H1 (cell line): ENCODE data around the gene DDX4. TPM values are rescaled to one million over a fixed set of nuclear protein-coding genes. Genes with fewer than 3 reads are reported as not detected.

Experiments
- CTCF ChIA-PET: fragments of 300-600 bp; sonication (Branson Sonifier 250); formaldehyde crosslinking; loops from one replicate; lab custom pipeline; 2021; ENCODE audit not compliant: partially characterized antibody; lab: Charles Lee
- POLR2A ChIA-PET: fragments of 300-600 bp; sonication (Branson Sonifier 250); formaldehyde crosslinking; loops from one replicate; lab custom pipeline; 2021; ENCODE audit warnings: inconsistent platforms; ENCODE audit not compliant: partially characterized antibody; lab: Charles Lee
- DNase-seq, 2 experiments: peaks; one replicate each; pipeline versions ENCODE4 v3.0.0 to v3.0.0-alpha.2; 2010 to 2022; ENCODE audit warnings: low spot score in 2 of 2, low read depth in 1 of 2, mixed read lengths in 1 of 2
- FAIRE-seq: peaks from 2 replicates; lab custom pipeline; 2011; peaks lifted over from hg19 to GRCh38; lab: Jason Lieb, UNC
- H2AFZ ChIP-seq: 2 replicates; pipeline ENCODE4 v1.8.1; 2012; ENCODE audit warnings: low read length, inconsistent platforms
- H2AK5ac ChIP-seq: 2 replicates; pipeline ENCODE4 v1.6.1; 2013; ENCODE audit warnings: low read depth, low read length
- H2BK120ac ChIP-seq: replicated peaks from 2 replicates; pipeline ENCODE3; 2013; ENCODE audit warnings: low read depth, low read length, inconsistent platforms
- H2BK12ac ChIP-seq: 2 replicates; pipeline ENCODE4 v1.6.1; 2013; ENCODE audit warnings: low read depth, low read length
- H2BK15ac ChIP-seq: 2 replicates; pipeline ENCODE4 v1.6.1; 2013; ENCODE audit warnings: low read length
- H2BK20ac ChIP-seq: 2 replicates; pipeline ENCODE4 v1.6.1; 2013; ENCODE audit warnings: low read length
- H2BK5ac ChIP-seq: 2 replicates; pipeline ENCODE4 v1.6.1; 2013; ENCODE audit warnings: low read depth, low read length
- H3K14ac ChIP-seq: 2 replicates; pipeline ENCODE4 v1.6.1; 2013; ENCODE audit warnings: inconsistent platforms; ENCODE audit not compliant: insufficient read length
- H3K18ac ChIP-seq: 2 replicates; pipeline ENCODE4 v1.6.1; 2013; ENCODE audit warnings: low read length; ENCODE audit errors: extremely low read depth
- H3K23ac ChIP-seq: 2 replicates; pipeline ENCODE4 v1.6.1; 2013; ENCODE audit warnings: inconsistent platforms; ENCODE audit not compliant: insufficient read length
- H3K23me2 ChIP-seq: 2 replicates; pipeline ENCODE4 v1.6.1; 2013; ENCODE audit warnings: low read depth, low read length
- H3K27ac ChIP-seq: 2 replicates; pipeline ENCODE4 v1.6.1; 2011; ENCODE audit warnings: low read depth, low read length, inconsistent platforms
- H3K27me3 ChIP-seq, 4 experiments: replicated peaks in 1 of 4; 1 replicate in 1 of 4; 2 replicates in 3 of 4; pipeline versions ENCODE4 v1.6.1 to v1.8.1; 2011 to 2013; ENCODE audit warnings: low read length in 3 of 4, mild to moderate bottlenecking in 3 of 4, inconsistent platforms in 2 of 4, mixed read lengths in 2 of 4, moderate library complexity in 1 of 4; ENCODE audit not compliant: control insufficient read depth in 3 of 4, insufficient read depth in 3 of 4; ENCODE audit errors: extremely low read depth in 1 of 4
- H3K36me3 ChIP-seq, 4 experiments: 2 replicates each; pipeline versions ENCODE4 v1.6.1 to v1.8.1; 2011 to 2013; ENCODE audit warnings: mild to moderate bottlenecking in 4 of 4, low read length in 3 of 4, moderate library complexity in 2 of 4, control low read depth in 1 of 4, inconsistent platforms in 1 of 4; ENCODE audit not compliant: insufficient read depth in 4 of 4, control insufficient read depth in 2 of 4
- H3K4ac ChIP-seq: replicated peaks from 2 replicates; pipeline ENCODE3; 2013; ENCODE audit warnings: low read length, low read depth, mixed read lengths, inconsistent platforms; ENCODE audit not compliant: insufficient read length
- H3K4me1 ChIP-seq, 4 experiments: replicated peaks in 1 of 4; 1 replicate in 1 of 4; 2 replicates in 3 of 4; pipeline versions ENCODE4 v1.6.1 to v1.8.1; 2011 to 2013; ENCODE audit warnings: low read length in 3 of 4, inconsistent platforms in 2 of 4, mixed read lengths in 1 of 4; ENCODE audit not compliant: insufficient read depth in 4 of 4, control insufficient read depth in 3 of 4
- H3K4me2 ChIP-seq, 2 experiments: 2 replicates each; pipeline versions ENCODE4 v1.6.1 to v1.8.1; 2011 to 2013; ENCODE audit warnings: low read depth in 2 of 2, low read length in 2 of 2, control low read depth in 1 of 2, inconsistent platforms in 1 of 2, mild to moderate bottlenecking in 1 of 2; ENCODE audit not compliant: insufficient read depth in 1 of 2
- H3K4me3 ChIP-seq, 4 experiments: fragments of 200-600, 300-600 bp in 1 of 4; sonication (generic), shearing (Covaris generic), sonication (Bioruptor Twin) in 1 of 4; 2 replicates each; pipeline versions ENCODE4 v1.5.1 to v1.8.1; 2011 to 2016; ENCODE audit warnings: low read length in 4 of 4, low read depth in 3 of 4, control low read depth in 2 of 4, inconsistent platforms in 2 of 4, mild to moderate bottlenecking in 2 of 4, mixed read lengths in 1 of 4, moderate library complexity in 1 of 4; ENCODE audit not compliant: insufficient read depth in 2 of 4; ENCODE audit errors: extremely low read depth in 1 of 4
- H3K56ac ChIP-seq: replicated peaks from 2 replicates; pipeline ENCODE3; 2013; ENCODE audit warnings: low read depth, mild to moderate bottlenecking, mixed read lengths, low read length, inconsistent platforms; ENCODE audit not compliant: insufficient read length
- H3K79me1 ChIP-seq: 2 replicates; pipeline ENCODE4 v1.6.1; 2013; ENCODE audit warnings: low read depth, low read length, control low read depth
- H3K79me2 ChIP-seq, 2 experiments: 2 replicates each; pipeline versions ENCODE4 v1.6.1 to v1.8.1; 2012 to 2013; ENCODE audit warnings: low read length in 2 of 2, mild to moderate bottlenecking in 2 of 2, inconsistent platforms in 1 of 2; ENCODE audit not compliant: insufficient read depth in 2 of 2, control insufficient read depth in 1 of 2
- H3K9ac ChIP-seq, 4 experiments: replicated peaks in 1 of 4; 1 replicate in 1 of 4; 2 replicates in 3 of 4; pipeline versions ENCODE4 v1.6.1 to v1.8.1; 2011 to 2013; ENCODE audit warnings: low read depth in 3 of 4, low read length in 3 of 4, control low read depth in 2 of 4, mild to moderate bottlenecking in 2 of 4, moderate library complexity in 2 of 4, inconsistent platforms in 1 of 4; ENCODE audit errors: extremely low read depth in 1 of 4
- H3K9me3 ChIP-seq, 2 experiments: 2 replicates each; pipeline versions ENCODE4 v1.6.1 to v1.8.1; 2012 to 2013; ENCODE audit warnings: mild to moderate bottlenecking in 2 of 2, moderate library complexity in 2 of 2, control low read depth in 1 of 2, inconsistent platforms in 1 of 2, low read depth in 1 of 2, low read length in 1 of 2, mixed read lengths in 1 of 2; ENCODE audit not compliant: insufficient read depth in 2 of 2
- H4K20me1 ChIP-seq, 2 experiments: replicated peaks in 1 of 2; 2 replicates each; pipeline versions ENCODE3 to v1.8.1; 2011 to 2013; ENCODE audit warnings: inconsistent platforms in 2 of 2, low read length in 2 of 2, mild to moderate bottlenecking in 1 of 2; ENCODE audit not compliant: insufficient read depth in 2 of 2, control insufficient read depth in 1 of 2
- H4K5ac ChIP-seq: 2 replicates; pipeline ENCODE4 v1.6.1; 2013; ENCODE audit warnings: low read length, low read depth, mixed read lengths, inconsistent platforms; ENCODE audit not compliant: insufficient read length
- H4K8ac ChIP-seq: 2 replicates; pipeline ENCODE4 v1.8.0; 2013; ENCODE audit warnings: mild to moderate bottlenecking, moderate library complexity, low read length, inconsistent platforms; ENCODE audit not compliant: insufficient read depth; ENCODE audit errors: extremely low read depth
- H4K91ac ChIP-seq: replicated peaks from 2 replicates; pipeline ENCODE3; 2013; ENCODE audit warnings: low read length, mixed read lengths, inconsistent platforms; ENCODE audit not compliant: insufficient read length
- POLR2AphosphoS5 ChIP-seq: IDR thresholded peaks from 2 replicates; pipeline ENCODE4 v1.6.1; 2011; ENCODE audit warnings: low read depth, low read length
- RAD21 ChIP-seq, 2 experiments: IDR thresholded peaks in 1 of 2; conservative IDR thresholded peaks in 1 of 2; 2 replicates each; pipeline ENCODE4 v1.6.1; 2011; ENCODE audit warnings: low read depth in 2 of 2, low read length in 2 of 2, improper control_type of control experiment in 1 of 2, inconsistent platforms in 1 of 2, mild to moderate bottlenecking in 1 of 2, moderate library complexity in 1 of 2
- YY1 ChIP-seq: IDR thresholded peaks from 2 replicates; pipeline ENCODE4 v1.6.1; 2011; ENCODE audit warnings: low read depth, mild to moderate bottlenecking, low read length
- WGBS, 2 experiments: shearing (Covaris generic) in 1 of 2; methylation state at CpG; one replicate each; pipeline versions ENCODE4 v1.1.6 to v1.1.7; 2013 to 2015; ENCODE audit warnings: low lambda C conversion rate in 2 of 2, mixed read lengths in 2 of 2, inconsistent platforms in 1 of 2, low coverage in 1 of 2, missing lambda C conversion rate in 1 of 2; ENCODE audit not compliant: insufficient replicate concordance in 2 of 2, insufficient coverage in 1 of 2, insufficient read length in 1 of 2; ENCODE audit errors: extremely low coverage in 1 of 2, missing lambda C conversion rate in 1 of 2; 5-methylcytosine and 5-hydroxymethylcytosine counted together
- polyA plus RNA-seq, 7 experiments: library from polyadenylated mRNA; depleted of rRNA in 3 of 7; stranded (reverse) in 5 of 7; unstranded in 2 of 7; fragments of >200 nt in 5 of 7; fragments of 200-250 nt in 2 of 7; gene quantifications; 1 replicate in 5 of 7; 2 replicates in 1 of 7; 4 replicates in 1 of 7; pipeline versions ENCODE4 v1.2.1 to v1.2.3, GENCODE V29; 2011 to 2013; ENCODE audit warnings: missing spikeins in 2 of 7, mixed read lengths in 2 of 7
- total RNA-seq: library from RNA; stranded (reverse); fragmentation: NEBNext Ultra II Directional; extraction: Animal tissue kit (Norgen Biotek cat#: 25700); gene quantifications from 2 replicates; pipeline ENCODE4 v1.2.1, GENCODE V29; 2021
- TF ChIP-seq, protein P1 (sequence below): IDR thresholded peaks from 2 replicates; pipeline ENCODE4 v1.6.1; 2012; ENCODE audit warnings: inconsistent platforms

DDX4 gene
- total and polyA plus RNA-seq, 2 of the 8 experiments (the other 6 are each of a cell fraction or from before 2014, with no cell fraction given) = 0.15 TPM; not detected in 1

DNA sequence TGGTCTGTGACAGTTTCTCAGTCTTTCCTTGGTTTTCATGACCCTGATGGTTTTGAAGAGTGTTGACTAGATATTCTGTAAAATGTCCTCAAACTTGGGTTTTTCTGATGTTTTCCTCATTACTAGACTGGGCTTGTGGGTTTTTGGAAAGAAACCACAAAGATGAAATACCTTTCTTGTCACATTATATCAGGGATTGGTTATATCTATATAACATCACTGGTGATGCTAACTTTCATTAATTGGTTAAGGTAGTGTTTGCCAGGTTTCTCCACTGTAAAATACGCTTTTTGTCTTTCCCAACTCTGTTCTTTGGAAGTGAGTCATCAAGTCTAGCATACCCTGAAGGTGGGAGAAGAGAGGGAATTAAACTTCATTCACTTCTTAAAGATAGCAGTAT lies 110.0 kb downstream of the DDX4 start:
- Histone ChIP-seq H3K36me3 (no peaks in the 10 kb centered on the region), H3K27ac (no peak overlapping the region), H3K4ac (no peak overlapping the region), H2AK5ac (no peak overlapping the region), H3K79me1 (no peaks in the 10 kb centered on the region), H4K5ac (no peak overlapping the region), H3K4me3 (no peak overlapping the region), H4K91ac (no peak overlapping the region), H3K14ac (no peak overlapping the region), H3K9me3 (no peaks in the 10 kb centered on the region; a peak in 1 of 4 replicates), H3K4me1 (no peaks in the 10 kb centered on the region), H4K20me1 (no peaks in the 10 kb centered on the region), H3K9ac (no peak overlapping the region), H4K8ac (no peak overlapping the region), H3K18ac (no peak overlapping the region), H3K4me2 (no peak overlapping the region), H2BK15ac (no peak overlapping the region), H3K23ac (no peak overlapping the region), H2BK5ac (no peak overlapping the region), H2BK20ac (no peak overlapping the region), H2BK12ac (no peak overlapping the region), H3K27me3 (no peaks in the 10 kb centered on the region), H3K23me2 (no peaks in the 10 kb centered on the region), H3K79me2 (no peaks in the 10 kb centered on the region), H2AFZ (no peak overlapping the region), H3K56ac (no peak overlapping the region), H2BK120ac (no peak overlapping the region)
- FAIRE-seq (no peak), DNase-seq (no peak)
- CTCF ChIA-PET = no interaction called here
- POLR2A ChIA-PET = no interaction called here
- WGBS, 2 experiments = 96% methylated on average over 1 of the region's 1 CpG; no CpG with 5 or more reads in 1 of the 2 experiments
- TF ChIP-seq RAD21 (IDR thresholded peaks at IDR 0.05 in 1 of 2, conservative IDR thresholded peaks at IDR 0.05 in 1 of 2; ENCODE audit: low read depth in 2 of 2, low read length in 2 of 2) (no peak), POLR2AphosphoS5 (no peak), YY1 (no peak)
- TF ChIP-seq, protein P1, sequence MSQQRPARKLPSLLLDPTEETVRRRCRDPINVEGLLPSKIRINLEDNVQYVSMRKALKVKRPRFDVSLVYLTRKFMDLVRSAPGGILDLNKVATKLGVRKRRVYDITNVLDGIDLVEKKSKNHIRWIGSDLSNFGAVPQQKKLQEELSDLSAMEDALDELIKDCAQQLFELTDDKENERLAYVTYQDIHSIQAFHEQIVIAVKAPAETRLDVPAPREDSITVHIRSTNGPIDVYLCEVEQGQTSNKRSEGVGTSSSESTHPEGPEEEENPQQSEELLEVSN = no peak
